Fibroblast of lung (primary cell): Measurements from ENCODE around the gene NCEH1. TPM values are rescaled to one million over a fixed set of nuclear protein-coding genes. Genes with fewer than 3 reads are reported as not detected.

Experiments
- DNase-seq, 2 donors: peaks; one replicate each; pipeline versions ENCODE4 v3.0.0 to v3.0.0-alpha.2; 2010; ENCODE audit warnings: low read depth in 2 of 2
- H2AFZ ChIP-seq: 2 replicates; pipeline ENCODE4 v1.5.1; 2012; ENCODE audit warnings: low read length, control low read depth, inconsistent platforms
- H3K27ac ChIP-seq: 2 replicates; pipeline ENCODE4 v1.5.1; 2011; ENCODE audit warnings: low read length, control low read depth; ENCODE audit not compliant: insufficient read depth
- H3K27me3 ChIP-seq: 2 replicates; pipeline ENCODE4 v1.5.1; 2011; ENCODE audit warnings: mild to moderate bottlenecking, low read length; ENCODE audit not compliant: control insufficient read depth, insufficient read depth
- H3K36me3 ChIP-seq: 2 replicates; pipeline ENCODE4 v1.5.1; 2011; ENCODE audit warnings: low read length; ENCODE audit not compliant: control insufficient read depth, insufficient read depth
- H3K4me1 ChIP-seq: 2 replicates; pipeline ENCODE4 v1.5.1; 2011; ENCODE audit warnings: low read length; ENCODE audit not compliant: control insufficient read depth, insufficient read depth; ENCODE audit errors: extremely low read depth
- H3K4me2 ChIP-seq: 2 replicates; pipeline ENCODE4 v1.5.1; 2011; ENCODE audit warnings: low read length, control low read depth; ENCODE audit not compliant: insufficient read depth; ENCODE audit errors: extremely low read depth
- H3K4me3 ChIP-seq, 4 experiments: fragments of 200-600 bp in 1 of 4; sonication (generic) in 1 of 4; replicated peaks in 1 of 4; 2 replicates each; pipeline ENCODE4 v1.5.1; 2011 to 2016; ENCODE audit warnings: low read length in 4 of 4, low read depth in 3 of 4, mild to moderate bottlenecking in 3 of 4, control low read depth in 2 of 4, inconsistent platforms in 1 of 4, mixed read lengths in 1 of 4; ENCODE audit not compliant: insufficient read depth in 1 of 4; ENCODE audit errors: control extremely low read depth in 1 of 4
- H3K79me2 ChIP-seq: 2 replicates; pipeline ENCODE4 v1.5.1; 2012; ENCODE audit warnings: mild to moderate bottlenecking, low read length, inconsistent platforms; ENCODE audit not compliant: control insufficient read depth, insufficient read depth
- H3K9ac ChIP-seq: 2 replicates; pipeline ENCODE4 v1.5.1; 2011; ENCODE audit warnings: mild to moderate bottlenecking, low read length, control low read depth; ENCODE audit not compliant: insufficient read depth
- H3K9me3 ChIP-seq: 2 replicates; pipeline ENCODE4 v1.5.1; 2012; ENCODE audit warnings: low read depth, low read length; ENCODE audit not compliant: control insufficient read depth, insufficient read depth
- H4K20me1 ChIP-seq: 2 replicates; pipeline ENCODE4 v1.5.1; 2011; ENCODE audit warnings: low read length; ENCODE audit not compliant: control insufficient read depth, insufficient read depth; ENCODE audit errors: extremely low read depth
- EZH2 ChIP-seq: IDR thresholded peaks from 2 replicates; pipeline ENCODE4 v1.5.1; 2012; ENCODE audit warnings: low read length, control low read depth, mild to moderate bottlenecking; ENCODE audit errors: missing control alignments
- polyA plus RNA-seq, 2 donors: library from polyadenylated mRNA; depleted of rRNA in 1 of 2; stranded (reverse) in 1 of 2; unstranded in 1 of 2; fragments of >200 nt; gene quantifications; 2 replicates each; pipeline ENCODE4 v1.2.1, GENCODE V29; 2011 to 2012; ENCODE audit warnings: missing spikeins in 1 of 2
- total RNA-seq: library from RNA; depleted of rRNA; stranded (reverse); fragments of >200 nt; gene quantifications from 2 replicates; pipeline ENCODE4 v1.2.1, GENCODE V29; 2014
- TF ChIP-seq, protein P1 (sequence below), 2 donors: IDR thresholded peaks in 1 of 2; conservative IDR thresholded peaks in 1 of 2; 1 replicate in 1 of 2; 2 replicates in 1 of 2; pipeline ENCODE4 v1.5.1; 2011 to 2012; ENCODE audit warnings: low read length in 2 of 2, control low read depth in 1 of 2, inconsistent platforms in 1 of 2, low read depth in 1 of 2, mild to moderate bottlenecking in 1 of 2

NCEH1 gene
- total and polyA plus RNA-seq, 2 donors (not counting 1 experiment from before 2014, with no cell fraction given) = 9.9 to 11.4 TPM

- Histone ChIP-seq H3K4me1 (peaks cover 11% of the 10 kb centered on the region), H3K79me2 (peaks cover 55% of the 10 kb centered on the region), H2AFZ (no peak overlapping the region), H3K4me3 (no peak overlapping the region), H3K27me3 (no peaks in the 10 kb centered on the region), H3K9me3 (no peaks in the 10 kb centered on the region), H3K36me3 (peaks cover 1% of the 10 kb centered on the region), H4K20me1 (no peaks in the 10 kb centered on the region), H3K4me2 (peak overlapping the region; percentile 54), H3K27ac (no peak overlapping the region), H3K9ac (no peak overlapping the region)
- TF ChIP-seq EZH2 = no peak
- TF ChIP-seq, protein P1, sequence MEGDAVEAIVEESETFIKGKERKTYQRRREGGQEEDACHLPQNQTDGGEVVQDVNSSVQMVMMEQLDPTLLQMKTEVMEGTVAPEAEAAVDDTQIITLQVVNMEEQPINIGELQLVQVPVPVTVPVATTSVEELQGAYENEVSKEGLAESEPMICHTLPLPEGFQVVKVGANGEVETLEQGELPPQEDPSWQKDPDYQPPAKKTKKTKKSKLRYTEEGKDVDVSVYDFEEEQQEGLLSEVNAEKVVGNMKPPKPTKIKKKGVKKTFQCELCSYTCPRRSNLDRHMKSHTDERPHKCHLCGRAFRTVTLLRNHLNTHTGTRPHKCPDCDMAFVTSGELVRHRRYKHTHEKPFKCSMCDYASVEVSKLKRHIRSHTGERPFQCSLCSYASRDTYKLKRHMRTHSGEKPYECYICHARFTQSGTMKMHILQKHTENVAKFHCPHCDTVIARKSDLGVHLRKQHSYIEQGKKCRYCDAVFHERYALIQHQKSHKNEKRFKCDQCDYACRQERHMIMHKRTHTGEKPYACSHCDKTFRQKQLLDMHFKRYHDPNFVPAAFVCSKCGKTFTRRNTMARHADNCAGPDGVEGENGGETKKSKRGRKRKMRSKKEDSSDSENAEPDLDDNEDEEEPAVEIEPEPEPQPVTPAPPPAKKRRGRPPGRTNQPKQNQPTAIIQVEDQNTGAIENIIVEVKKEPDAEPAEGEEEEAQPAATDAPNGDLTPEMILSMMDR (conservative IDR thresholded peaks at IDR 0.05 in 1 of 2, IDR thresholded peaks at IDR 0.05 in 1 of 2; ENCODE audit: low read depth in 1 of 2, low read length in 2 of 2) = no peak
- DNase-seq = no peak
Observed at GRCh38 chr3:172752651-172753050, 41.8 kb upstream of the NCEH1 start.

DNA sequence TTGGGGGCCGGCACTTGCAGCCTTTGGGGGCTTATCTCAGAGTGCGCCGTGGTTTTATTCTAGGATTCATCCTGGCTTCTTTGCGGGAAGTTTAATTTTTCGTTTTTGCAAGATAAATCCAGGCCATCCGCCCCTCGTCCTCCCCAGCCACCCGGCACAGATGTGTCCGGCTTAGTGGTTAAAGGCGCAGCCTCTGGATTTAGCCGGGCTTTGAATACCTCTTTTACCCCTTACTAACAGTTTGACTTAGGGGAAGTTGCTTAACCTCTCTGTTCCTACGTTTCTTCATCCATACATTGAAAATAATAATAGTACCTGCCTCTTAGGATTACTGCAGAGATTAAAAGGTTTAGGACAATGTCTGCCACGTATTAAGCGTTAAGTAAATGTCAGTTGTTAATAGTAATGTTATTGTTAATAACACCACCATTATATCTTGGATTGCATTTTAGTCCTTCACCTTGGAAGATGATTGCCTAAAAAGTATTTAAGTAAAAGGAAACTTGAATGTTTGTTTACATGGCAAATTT lies 40.4 kb upstream of the NCEH1 start:
- H3K4me3 ChIP-seq = peak overlapping the region; percentile 77 to 94 (median 88)
- H3K9ac ChIP-seq = peak overlapping the region; percentile 91
- peaks cover 1% of the 10 kb centered on the region for H3K36me3 ChIP-seq
- H4K20me1 ChIP-seq = no peaks in the 10 kb centered on the region
- H3K27ac ChIP-seq = peak overlapping the region; percentile 98
- TF ChIP-seq, protein P1 (conservative IDR thresholded peaks at IDR 0.05 in 1 of 2, IDR thresholded peaks at IDR 0.05 in 1 of 2; ENCODE audit: low read depth in 1 of 2, low read length in 2 of 2) = no peak
- no peak for TF ChIP-seq EZH2
- peaks cover 52% of the 10 kb centered on the region for H3K79me2 ChIP-seq
- peak in 1 of 2 donors; percentile 34 for DNase-seq
- H2AFZ ChIP-seq = peak overlapping the region; percentile 77
- no peaks in the 10 kb centered on the region for H3K9me3 ChIP-seq
- peaks cover 13% of the 10 kb centered on the region for H3K4me1 ChIP-seq
- peak overlapping the region; percentile 74 for H3K4me2 ChIP-seq
- H3K27me3 ChIP-seq = no peaks in the 10 kb centered on the region

GRCh38 chr3:172750368-172751174 lies 39.7 kb upstream of the NCEH1 start, which contains the start of gene ECT2:
Gene ECT2, plus strand, starts transcription at chr3:172750726. Its CDS starts 3,805 bp downstream, at chr3:172754531.
- Histone ChIP-seq H3K9ac (peak within 1 kb of the TSS; percentile 91), H4K20me1 (no peaks in the 10 kb centered on the region), H3K36me3 (peaks cover 1% of the 10 kb centered on the region), H3K79me2 (peaks cover 47% of the 10 kb centered on the region), H3K27me3 (no peaks in the 10 kb centered on the region), H3K4me3 (peak within 1 kb of the TSS; percentile 77 to 94 (median 88)), H3K4me1 (peaks cover 13% of the 10 kb centered on the region), H3K9me3 (no peaks in the 10 kb centered on the region), H3K4me2 (peak within 1 kb of the TSS; percentile 92), H3K27ac (peak within 1 kb of the TSS; percentile 98), H2AFZ (peak within 1 kb of the TSS; percentile 77)
- DNase-seq = peak; percentile 99 to 100
- TF ChIP-seq EZH2 = no peak
- TF ChIP-seq, protein P1 (conservative IDR thresholded peaks at IDR 0.05 in 1 of 2, IDR thresholded peaks at IDR 0.05 in 1 of 2; ENCODE audit: low read depth in 1 of 2, low read length in 2 of 2) = peak; percentile 61 to 70
